A673 (cell line): ENCODE data around the gene PSMA1.

Experiments
- EZH2 ChIP-seq: fragments of 200-600 bp; sonication (generic); IDR thresholded peaks from 2 replicates; pipeline ENCODE4 v1.6.1; 2017; ENCODE audit warnings: borderline replicate concordance, low read depth, mild to moderate bottlenecking, mixed read lengths, antibody characterized with exemption, low read length; ENCODE audit not compliant: poor library complexity, severe bottlenecking
- TF ChIP-seq, protein P1 (sequence below): fragments of 300-800, 200-600 bp; sonication (generic); conservative IDR thresholded peaks from 2 replicates; pipeline ENCODE4 v1.5.1; 2017; ENCODE audit warnings: low read depth, mild to moderate bottlenecking, antibody characterized with exemption, low read length, moderate library complexity, mixed read lengths

DNA sequence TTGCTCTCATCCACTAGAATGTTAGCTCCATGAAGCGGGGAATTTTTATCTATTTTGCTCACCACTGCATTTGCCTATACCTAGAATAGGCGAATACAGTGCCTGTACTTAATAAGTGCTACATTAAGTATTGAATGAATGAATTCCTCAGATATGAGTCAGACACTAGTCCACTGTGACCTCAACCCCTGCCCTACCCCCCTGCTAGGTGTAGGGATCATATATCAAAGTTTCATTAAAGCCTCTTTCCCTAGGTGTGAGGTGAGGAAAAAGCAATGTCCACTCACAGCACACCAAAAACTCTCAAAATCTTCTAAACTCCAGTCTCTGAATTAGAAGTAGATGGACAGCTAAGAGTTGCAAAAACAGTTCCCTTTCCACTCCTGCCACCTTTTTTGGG, 9.8 kb upstream of the PSMA1 start:
- TF ChIP-seq, protein P1, sequence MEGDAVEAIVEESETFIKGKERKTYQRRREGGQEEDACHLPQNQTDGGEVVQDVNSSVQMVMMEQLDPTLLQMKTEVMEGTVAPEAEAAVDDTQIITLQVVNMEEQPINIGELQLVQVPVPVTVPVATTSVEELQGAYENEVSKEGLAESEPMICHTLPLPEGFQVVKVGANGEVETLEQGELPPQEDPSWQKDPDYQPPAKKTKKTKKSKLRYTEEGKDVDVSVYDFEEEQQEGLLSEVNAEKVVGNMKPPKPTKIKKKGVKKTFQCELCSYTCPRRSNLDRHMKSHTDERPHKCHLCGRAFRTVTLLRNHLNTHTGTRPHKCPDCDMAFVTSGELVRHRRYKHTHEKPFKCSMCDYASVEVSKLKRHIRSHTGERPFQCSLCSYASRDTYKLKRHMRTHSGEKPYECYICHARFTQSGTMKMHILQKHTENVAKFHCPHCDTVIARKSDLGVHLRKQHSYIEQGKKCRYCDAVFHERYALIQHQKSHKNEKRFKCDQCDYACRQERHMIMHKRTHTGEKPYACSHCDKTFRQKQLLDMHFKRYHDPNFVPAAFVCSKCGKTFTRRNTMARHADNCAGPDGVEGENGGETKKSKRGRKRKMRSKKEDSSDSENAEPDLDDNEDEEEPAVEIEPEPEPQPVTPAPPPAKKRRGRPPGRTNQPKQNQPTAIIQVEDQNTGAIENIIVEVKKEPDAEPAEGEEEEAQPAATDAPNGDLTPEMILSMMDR: no peak
- TF ChIP-seq EZH2: no peak
